Measurements from ENCODE around the gene GPX7. TPM values are rescaled to one million over a fixed set of nuclear protein-coding genes. Genes with fewer than 3 reads are reported as not detected.

The GPX7 gene
- total RNA-seq, 2 experiments from 2014 or later, result 21.2 to 23.5 TPM

GRCh38 chr1:52595061-52595460, 7.1 kb upstream of the GPX7 start:
- Mint-ChIP-seq H3K4me3 (no peak overlapping the region), H3K9me3 (no peaks in the 10 kb centered on the region), H3K36me3 (ENCODE audit: low read depth) (no peaks in the 10 kb centered on the region), H3K27ac (no peak overlapping the region), H3K27me3 (no peaks in the 10 kb centered on the region), H3K4me1 (no peaks in the 10 kb centered on the region)
- no peak for DNase-seq
- POLR2A ChIA-PET, result no interaction called here
- CTCF ChIA-PET, result interaction anchor here (0.5 to 2.8 kb wide), 2 partner anchors 10 to 91 kb away, joined by 4 to 8 read pairs; no protein-coding TSS in a partner anchor

- CTCF ChIA-PET, result no interaction called here
- Mint-ChIP-seq H3K4me3 (no peak overlapping the region), H3K27ac (no peak overlapping the region), H3K4me1 (peaks cover 14% of the 10 kb centered on the region), H3K36me3 (ENCODE audit: low read depth) (peaks cover 3% of the 10 kb centered on the region), H3K9me3 (no peaks in the 10 kb centered on the region), H3K27me3 (no peaks in the 10 kb centered on the region)
- POLR2A ChIA-PET, result no interaction called here
- no peak for DNase-seq
These were observed 4.3 kb upstream of the GPX7 start for GRCh38 chr1:52597912-52598311.

- POLR2A ChIA-PET, result no interaction called here
- no peak for DNase-seq
- Mint-ChIP-seq H3K9me3 (no peaks in the 10 kb centered on the region), H3K4me1 (peaks cover 22% of the 10 kb centered on the region), H3K27ac (no peak overlapping the region), H3K4me3 (no peak overlapping the region), H3K36me3 (ENCODE audit: low read depth) (peaks cover 11% of the 10 kb centered on the region), H3K27me3 (no peaks in the 10 kb centered on the region)
- CTCF ChIA-PET, result no interaction called here
These were observed 3.4 kb upstream of the GPX7 start for GRCh38 chr1:52598729-52599128.

DNA sequence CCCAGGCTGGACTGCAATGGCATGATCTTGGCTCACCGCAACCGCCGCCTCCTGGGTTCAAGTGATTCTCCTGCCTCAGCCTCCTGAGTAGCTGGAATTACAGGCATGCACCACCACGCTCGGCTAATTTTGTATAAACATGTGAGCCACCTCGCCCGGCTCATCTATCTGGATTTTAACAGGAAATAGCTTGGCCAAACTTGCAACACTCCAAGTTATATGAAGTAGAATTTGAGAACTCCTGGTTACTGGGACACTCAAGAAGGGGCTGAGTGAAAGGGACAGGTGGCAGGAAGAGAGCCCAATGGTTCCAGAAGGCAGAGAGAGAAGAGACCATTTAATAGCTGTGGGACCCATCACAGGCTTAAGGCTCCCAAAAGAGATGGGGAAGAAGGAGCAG, 2.9 kb upstream of the GPX7 start:
- DNase-seq, result no peak
- Mint-ChIP-seq H3K27me3 (no peaks in the 10 kb centered on the region), H3K4me3 (no peak overlapping the region), H3K36me3 (ENCODE audit: low read depth) (peaks cover 15% of the 10 kb centered on the region), H3K27ac (no peak overlapping the region), H3K9me3 (no peaks in the 10 kb centered on the region), H3K4me1 (peaks cover 26% of the 10 kb centered on the region)
- ChIA-PET POLR2A (interaction anchor here (0.9 kb wide), 1 partner anchor 195 kb away, joined by 3 read pairs; the partner anchor contains the start of genes ORC1 and PRPF38A), CTCF (no interaction called here)

GRCh38 chr1:52600533-52601179, 1.5 kb upstream of the GPX7 start:
- Mint-ChIP-seq H3K36me3 (ENCODE audit: low read depth) (peaks cover 23% of the 10 kb centered on the region), H3K4me1 (peaks cover 32% of the 10 kb centered on the region), H3K27ac (no peak overlapping the region), H3K4me3 (no peak overlapping the region), H3K27me3 (no peaks in the 10 kb centered on the region), H3K9me3 (no peaks in the 10 kb centered on the region)
- ChIA-PET CTCF (no interaction called here), POLR2A (interaction anchor here (1.1 to 2.0 kb wide), 9 partner anchors 8 to 196 kb away, joined by 3 to 16 read pairs (median 8); partner anchors contain the start of genes ORC1, PRPF38A, SHISAL2A and TUT4)
- DNase-seq, result no peak

DNA sequence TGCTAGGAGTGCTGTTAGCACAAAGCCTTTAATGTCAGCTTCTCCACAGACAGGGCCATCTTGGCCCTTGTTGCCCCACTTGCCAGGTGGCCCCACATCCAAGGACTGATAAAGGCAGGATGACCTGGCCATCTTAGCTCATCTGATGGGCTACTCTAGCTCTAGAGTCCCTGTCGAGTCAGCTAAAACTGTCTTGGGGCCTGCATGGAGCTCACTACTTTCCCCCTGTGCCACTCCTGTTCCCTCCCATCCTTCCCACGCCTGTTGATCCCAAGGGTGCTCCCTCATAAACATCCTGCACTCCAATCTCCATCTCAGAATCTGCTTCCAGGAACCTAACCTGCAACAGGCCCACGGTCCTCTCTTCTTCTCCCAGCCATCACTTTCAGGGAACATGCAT, 652 bp upstream of the GPX7 start:
- Mint-ChIP-seq H3K9me3 (no peaks in the 10 kb centered on the region), H3K36me3 (ENCODE audit: low read depth) (peaks cover 30% of the 10 kb centered on the region), H3K27ac (peak overlapping the region; percentile 77), H3K4me1 (peaks cover 35% of the 10 kb centered on the region), H3K4me3 (peak overlapping the region; percentile 75), H3K27me3 (no peaks in the 10 kb centered on the region)
- ChIA-PET POLR2A (interaction anchor here (0.8 to 2.0 kb wide), 12 partner anchors 9 to 241 kb away, joined by 3 to 16 read pairs (median 6); partner anchors contain the start of genes ORC1, PRPF38A, SHISAL2A and TUT4), CTCF (interaction anchor here (1.0 to 1.4 kb wide), 2 partner anchors 14 to 84 kb away, joined by 3 read pairs; no protein-coding TSS in a partner anchor)
- DNase-seq, result no peak

- peaks cover 41% of the 10 kb centered on the region for H3K36me3 Mint-ChIP-seq (ENCODE audit: low read depth)
- no peaks in the 10 kb centered on the region for H3K9me3 Mint-ChIP-seq
- H3K4me1 Mint-ChIP-seq, result peaks cover 35% of the 10 kb centered on the region
- H3K4me3 Mint-ChIP-seq, result peak overlapping the region; percentile 86
- no peaks in the 10 kb centered on the region for H3K27me3 Mint-ChIP-seq
- peak; percentile 32 for DNase-seq
- H3K27ac Mint-ChIP-seq, result peak overlapping the region; percentile 85
- ChIA-PET POLR2A (interaction anchor here (0.6 to 2.6 kb wide), 8 partner anchors 10 to 199 kb away, joined by 3 to 17 read pairs (median 6); partner anchors contain the start of genes ORC1, PRPF38A, SHISAL2A and TUT4), CTCF (interaction anchor here (0.6 to 1.8 kb wide), 2 partner anchors 83 to 144 kb away, joined by 3 to 6 read pairs; no protein-coding TSS in a partner anchor)
These were observed 857 bp downstream of the GPX7 start for GRCh38 chr1:52602856-52603600.

- ChIA-PET CTCF (interaction anchor here (1.1 to 1.8 kb wide), 2 partner anchors 11 to 82 kb away, joined by 3 to 6 read pairs; no protein-coding TSS in a partner anchor), POLR2A (interaction anchor here (0.6 to 2.6 kb wide), 8 partner anchors 10 to 200 kb away, joined by 3 to 17 read pairs (median 6); partner anchors contain the start of genes ORC1, PRPF38A, SHISAL2A and TUT4)
- Mint-ChIP-seq H3K9me3 (no peaks in the 10 kb centered on the region), H3K4me1 (peaks cover 35% of the 10 kb centered on the region), H3K27me3 (no peaks in the 10 kb centered on the region), H3K4me3 (peak overlapping the region; percentile 86), H3K27ac (peak overlapping the region; percentile 85), H3K36me3 (ENCODE audit: low read depth) (peaks cover 44% of the 10 kb centered on the region)
- no peak for DNase-seq
These were observed 1.5 kb downstream of the GPX7 start for GRCh38 chr1:52603630-52604029.

DNA sequence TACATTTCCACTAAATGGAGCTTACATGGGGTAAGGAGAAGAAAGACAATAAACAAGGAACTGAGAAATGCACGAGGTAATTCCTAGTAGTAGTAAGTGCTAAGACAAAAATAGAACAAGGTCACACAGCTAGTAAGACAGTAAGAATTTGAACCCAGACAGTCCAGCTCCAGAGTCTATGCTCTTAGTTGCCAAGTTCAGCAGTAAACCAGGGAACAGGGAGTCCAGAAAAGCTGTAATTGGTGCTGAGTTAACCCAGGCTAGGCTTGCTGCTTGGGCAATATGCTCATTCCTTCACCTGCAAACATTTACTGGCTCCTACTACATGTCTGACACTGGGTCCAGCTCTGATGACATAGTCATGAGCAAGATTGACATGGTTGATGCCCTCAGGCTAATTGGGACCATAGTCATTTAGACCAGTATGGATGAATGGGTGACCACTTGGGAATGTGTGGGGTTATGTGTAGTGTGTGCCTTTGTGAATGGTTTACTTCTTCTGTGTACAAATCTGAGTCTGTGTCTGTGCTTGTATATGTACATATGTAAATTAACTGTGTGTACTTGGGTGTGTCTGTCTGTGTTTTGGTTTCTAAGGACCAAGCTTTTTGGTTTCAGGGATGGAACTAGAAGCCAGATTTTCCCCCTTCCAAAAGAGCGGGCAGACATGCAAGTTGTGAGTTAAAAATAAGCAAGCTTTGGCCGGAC, 2.0 kb downstream of the GPX7 start:
- ChIA-PET CTCF (interaction anchor here (0.7 to 1.8 kb wide), 4 partner anchors 9 to 199 kb away, joined by 3 to 6 read pairs (median 4); no protein-coding TSS in a partner anchor), POLR2A (interaction anchor here (1.1 to 2.6 kb wide), 8 partner anchors 9 to 200 kb away, joined by 4 to 17 read pairs (median 6); partner anchors contain the start of genes ORC1, PRPF38A, SHISAL2A and TUT4)
- peak overlapping the region; percentile 85 for H3K27ac Mint-ChIP-seq
- peaks cover 35% of the 10 kb centered on the region for H3K4me1 Mint-ChIP-seq
- no peak for DNase-seq
- no peak overlapping the region for H3K4me3 Mint-ChIP-seq
- H3K27me3 Mint-ChIP-seq, result no peaks in the 10 kb centered on the region
- no peaks in the 10 kb centered on the region for H3K9me3 Mint-ChIP-seq
- H3K36me3 Mint-ChIP-seq (ENCODE audit: low read depth), result peaks cover 44% of the 10 kb centered on the region

DNA sequence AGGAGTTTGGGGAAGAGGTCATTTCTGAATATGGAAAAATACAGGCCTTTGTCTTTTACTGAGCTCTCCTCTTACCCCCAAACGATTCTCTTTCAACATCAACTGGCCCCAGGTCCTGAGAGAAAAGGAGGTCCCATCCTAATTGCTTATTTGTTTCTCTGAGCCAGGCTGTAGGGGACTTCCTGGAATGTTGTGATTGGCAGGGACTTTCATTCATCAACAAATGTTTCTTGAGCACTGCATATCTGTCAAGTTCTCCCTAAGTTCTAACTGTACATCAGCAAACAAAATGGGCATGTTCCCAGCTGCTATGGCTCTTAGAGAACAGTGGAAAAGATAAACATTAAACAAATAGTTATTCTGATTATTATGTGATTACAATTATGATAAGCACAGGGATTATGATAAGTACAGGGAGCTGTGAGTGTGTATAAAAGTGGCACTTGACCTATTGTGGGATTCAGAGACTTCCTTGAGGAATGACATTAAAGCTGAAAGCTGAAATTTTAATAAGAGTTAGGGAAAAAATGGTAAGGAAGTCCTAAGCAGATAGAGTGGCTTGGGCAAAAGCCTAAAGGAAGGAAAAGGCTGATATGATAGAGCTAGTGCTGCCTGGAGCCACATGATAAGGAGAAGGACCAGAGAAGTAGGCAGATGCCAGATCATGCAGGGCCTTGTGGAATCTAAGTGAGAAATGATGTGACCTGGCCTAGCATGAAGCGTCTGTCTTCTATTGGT, 11.6 kb downstream of the GPX7 start:
- DNase-seq, result no peak
- no peak overlapping the region for H3K4me3 Mint-ChIP-seq
- no peaks in the 10 kb centered on the region for H3K36me3 Mint-ChIP-seq (ENCODE audit: low read depth)
- peaks cover 13% of the 10 kb centered on the region for H3K4me1 Mint-ChIP-seq
- no peak overlapping the region for H3K27ac Mint-ChIP-seq
- H3K27me3 Mint-ChIP-seq, result no peaks in the 10 kb centered on the region
- ChIA-PET POLR2A (interaction anchor here (1.0 to 2.2 kb wide), 3 partner anchors 10 to 210 kb away, joined by 3 to 6 read pairs (median 6); partner anchors contain the start of genes ORC1 and PRPF38A), CTCF (no interaction called here)
- no peaks in the 10 kb centered on the region for H3K9me3 Mint-ChIP-seq

DNA sequence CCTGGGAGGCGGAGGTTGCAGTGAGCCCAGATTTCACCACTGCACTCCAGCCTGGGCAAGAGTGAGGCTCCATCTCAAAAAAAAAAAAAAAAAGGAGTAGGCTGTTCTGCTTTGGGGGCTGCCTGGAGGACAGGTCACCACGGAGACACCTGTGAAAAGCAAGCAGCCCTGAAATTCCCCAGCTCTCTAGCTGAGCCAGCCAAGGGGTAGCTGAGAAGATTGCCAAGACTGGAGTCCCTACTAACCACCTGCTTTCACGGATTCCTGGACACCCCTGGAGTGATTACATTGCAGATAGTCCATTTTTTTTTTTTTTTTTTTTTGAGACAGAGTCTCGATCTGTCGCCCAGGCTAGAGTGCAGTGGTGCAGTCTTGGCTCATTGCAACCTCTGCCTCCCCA, 12.5 kb downstream of the GPX7 start:
- Mint-ChIP-seq H3K27ac (no peak overlapping the region), H3K27me3 (no peaks in the 10 kb centered on the region), H3K4me1 (peaks cover 13% of the 10 kb centered on the region), H3K36me3 (ENCODE audit: low read depth) (no peaks in the 10 kb centered on the region), H3K4me3 (no peak overlapping the region), H3K9me3 (no peaks in the 10 kb centered on the region)
- CTCF ChIA-PET, result interaction anchor here (0.9 kb wide), 1 partner anchor 85 kb away, joined by 3 read pairs; no protein-coding TSS in a partner anchor
- DNase-seq, result no peak
- POLR2A ChIA-PET, result interaction anchor here (1.0 to 2.2 kb wide), 2 partner anchors 13 to 210 kb away, joined by 3 to 6 read pairs; partner anchors contain the start of genes ORC1 and PRPF38A

All from activated CD4-positive, alpha-beta memory T cell treated with anti-CD3 and anti-CD28 coated beads, Interleukin-2, amount 10 ng/mL, durations not matched to agents 7 days and 5 days (primary cell).